Stimulated activated CD8-positive, alpha-beta memory T cell treated with anti-CD3 and anti-CD28 coated beads, Interleukin-15, amount 100 ng/mL, for 48 hours (primary cell): Measurements from ENCODE around the gene WNT6.

ENCODE experiments used
- DNase-seq, 2 donors: peaks; one replicate each; pipeline ENCODE4 v3.0.0-alpha.2; 2020; ENCODE audit warnings: low read depth in 2 of 2

The WNT6 gene

DNA sequence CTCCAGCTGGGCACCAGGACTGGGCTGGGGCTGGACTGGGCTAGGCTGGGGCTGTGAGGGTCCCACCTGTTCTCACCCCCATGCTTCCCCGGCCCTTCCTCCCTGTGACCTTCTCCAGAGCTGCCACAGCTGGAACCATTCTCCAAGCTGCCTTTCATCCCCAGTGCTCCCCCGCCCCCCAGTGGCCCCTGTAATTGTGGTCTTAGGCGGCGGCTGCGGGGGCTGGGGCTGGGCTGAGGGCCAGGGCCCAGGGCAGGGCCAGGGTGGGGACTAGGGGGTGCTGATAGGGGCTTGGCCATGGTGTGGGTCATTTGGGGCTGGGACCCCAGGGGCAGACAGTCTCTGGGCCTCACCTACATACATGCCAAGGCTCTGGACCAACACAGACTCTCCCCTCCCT is 18.3 kb downstream of the WNT6 start:
- no peak for DNase-seq

DNA sequence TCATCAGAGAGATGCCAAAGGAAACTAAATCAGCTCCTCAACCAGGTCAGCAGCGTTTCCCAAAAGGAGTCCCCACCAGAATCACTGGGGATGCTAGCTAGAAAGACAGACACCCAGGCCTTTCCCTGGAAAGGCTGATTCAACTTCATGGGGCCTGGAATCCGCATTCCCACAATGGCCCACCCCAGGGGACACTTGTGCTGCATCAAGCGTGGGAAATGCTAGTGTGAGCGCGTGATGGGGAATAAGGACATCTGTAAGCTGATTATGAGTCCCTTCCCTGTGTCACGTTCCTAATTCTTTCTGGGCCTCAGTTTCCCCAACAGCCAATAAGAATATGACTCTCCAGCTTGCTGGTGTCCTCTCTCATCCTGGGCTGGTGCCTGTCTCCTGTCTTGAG is 18.9 kb downstream of the WNT6 start:
- no peak for DNase-seq

DNA sequence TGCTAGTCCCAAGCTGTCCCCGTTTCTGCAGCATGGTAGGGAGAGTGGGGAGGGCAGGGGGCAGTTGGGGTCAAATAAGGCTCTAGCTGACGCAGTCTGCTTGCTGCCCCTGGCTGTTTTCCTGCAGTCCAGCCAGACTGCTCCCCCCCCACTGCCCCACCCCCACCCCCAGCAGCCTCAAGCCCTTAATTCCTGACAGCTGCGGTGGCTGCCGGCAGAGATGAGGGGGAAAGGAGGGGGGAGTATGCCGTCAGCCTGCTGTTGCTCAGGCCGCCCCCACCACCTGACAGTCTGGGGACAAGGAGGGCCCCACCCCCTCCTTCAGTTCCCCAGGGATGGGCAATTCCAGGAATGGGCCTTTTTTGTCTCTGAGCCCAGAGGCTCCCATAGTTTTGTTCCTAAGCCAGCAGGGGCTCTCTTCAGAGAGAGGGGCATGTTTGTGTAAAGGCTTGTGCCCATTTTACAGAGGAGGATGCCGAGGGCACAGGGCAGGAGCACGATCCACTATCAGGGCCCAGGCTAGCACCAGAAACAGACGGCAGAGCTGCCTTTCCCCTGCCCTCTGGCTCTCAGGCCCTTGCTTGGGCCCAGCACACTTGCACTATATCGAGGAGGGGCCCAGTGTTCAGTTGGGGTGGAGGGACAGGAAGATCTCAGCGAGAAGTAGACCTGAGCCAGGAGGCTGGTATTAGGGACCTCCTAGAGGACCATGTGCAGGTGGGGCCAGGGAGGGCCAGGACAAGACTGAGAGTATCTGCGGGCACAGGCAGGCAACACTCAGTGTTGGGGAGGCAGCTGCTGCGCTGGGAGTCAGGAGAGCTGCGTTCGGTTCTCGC is 19.5 kb downstream of the WNT6 start:
- no peak for DNase-seq

DNA sequence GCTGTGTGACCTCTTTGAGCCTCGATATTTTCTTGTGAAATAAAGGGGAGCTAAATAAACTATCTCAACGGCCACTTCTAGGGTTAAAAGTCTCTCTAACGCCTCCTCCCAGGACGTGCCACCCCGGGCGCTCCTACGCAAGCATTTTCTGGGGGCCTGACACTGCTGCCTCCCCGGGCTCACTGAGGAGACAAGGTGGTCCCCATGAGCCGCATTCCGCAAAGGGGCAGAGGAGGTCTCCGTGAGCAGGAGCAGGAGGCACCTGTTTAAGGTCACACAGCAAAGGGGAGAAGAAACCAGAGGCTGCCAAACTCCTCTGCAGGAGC is 20.1 kb downstream of the WNT6 start:
- DNase-seq, result no peak

DNA sequence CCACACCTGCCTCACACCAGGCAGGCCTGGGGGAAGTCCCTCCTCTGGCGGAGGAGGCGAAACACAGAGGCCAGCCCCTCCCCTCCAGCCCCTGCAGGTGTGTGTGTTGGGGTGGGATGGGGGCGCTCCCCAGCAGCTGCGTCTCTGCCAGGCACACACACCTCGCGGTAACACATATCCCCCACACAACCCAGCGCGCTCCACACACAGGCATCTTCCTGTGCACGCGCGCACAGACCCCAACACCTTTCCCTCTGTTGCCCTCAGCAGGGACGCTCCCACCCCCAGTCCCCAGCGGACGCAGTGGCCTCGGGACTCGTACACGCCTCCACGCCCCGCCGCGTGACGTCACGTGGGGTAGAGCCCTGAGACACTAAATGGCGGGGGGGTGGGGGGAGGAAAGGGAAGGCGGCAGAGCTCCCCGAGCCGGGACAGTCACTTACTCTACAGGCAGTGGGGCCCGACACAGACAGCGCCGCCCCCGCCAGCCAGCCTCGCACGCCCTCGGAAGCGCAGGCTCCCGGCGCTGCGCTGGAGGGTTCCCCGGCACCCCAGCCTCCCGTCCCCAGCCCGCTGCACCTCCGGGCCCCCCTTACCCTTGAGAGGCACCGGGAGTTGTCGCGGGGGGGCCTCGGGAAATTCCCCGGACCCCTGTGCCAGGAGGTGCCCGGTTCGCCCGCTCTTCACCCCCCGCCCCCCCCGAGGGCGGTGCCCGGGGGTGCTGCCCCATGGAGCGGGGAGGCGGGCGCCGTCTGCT is 20.7 kb downstream of the WNT6 start, which contains the start of gene WNT10A:
WNT10A (plus strand) TSS at position 751 of the 757 bp plus-strand sequence. CDS start 144 bp downstream, outside the sequence.
- peak; percentile 46 to 50 for DNase-seq

DNA sequence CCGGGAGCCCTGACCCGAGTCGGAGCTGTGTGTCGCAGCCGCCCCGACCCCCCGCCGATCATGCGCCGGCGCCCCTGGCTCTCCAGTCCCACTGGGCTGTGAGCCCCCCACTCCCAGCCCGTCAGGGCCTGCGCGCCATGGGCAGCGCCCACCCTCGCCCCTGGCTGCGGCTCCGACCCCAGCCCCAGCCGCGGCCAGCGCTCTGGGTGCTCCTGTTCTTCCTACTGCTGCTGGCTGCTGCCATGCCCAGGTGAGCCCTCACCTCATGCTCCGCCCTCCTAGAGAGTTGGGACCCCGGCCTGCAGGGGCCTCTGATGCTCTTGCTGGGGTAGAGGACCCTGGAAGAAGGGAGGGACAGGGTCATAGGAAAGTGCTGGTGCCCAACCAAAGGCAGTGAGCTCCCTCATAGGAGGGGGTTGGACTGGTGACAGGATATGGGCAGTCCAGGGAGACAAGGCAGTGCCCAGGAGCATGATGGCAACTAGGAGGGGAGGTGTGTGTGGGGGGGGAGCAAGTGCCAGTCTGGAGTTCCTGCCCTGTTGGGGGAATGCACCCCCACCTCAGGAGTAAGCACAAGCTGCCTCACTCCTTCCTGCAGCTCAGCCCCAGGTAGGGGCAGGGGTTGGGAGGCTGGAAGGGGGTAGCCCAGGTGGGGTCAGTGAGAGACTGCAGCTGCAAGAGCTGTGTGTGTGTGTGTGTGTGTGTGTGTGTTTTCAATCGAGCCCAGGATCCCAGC is 21.4 kb downstream of the WNT6 start:
- DNase-seq, result no peak

DNA sequence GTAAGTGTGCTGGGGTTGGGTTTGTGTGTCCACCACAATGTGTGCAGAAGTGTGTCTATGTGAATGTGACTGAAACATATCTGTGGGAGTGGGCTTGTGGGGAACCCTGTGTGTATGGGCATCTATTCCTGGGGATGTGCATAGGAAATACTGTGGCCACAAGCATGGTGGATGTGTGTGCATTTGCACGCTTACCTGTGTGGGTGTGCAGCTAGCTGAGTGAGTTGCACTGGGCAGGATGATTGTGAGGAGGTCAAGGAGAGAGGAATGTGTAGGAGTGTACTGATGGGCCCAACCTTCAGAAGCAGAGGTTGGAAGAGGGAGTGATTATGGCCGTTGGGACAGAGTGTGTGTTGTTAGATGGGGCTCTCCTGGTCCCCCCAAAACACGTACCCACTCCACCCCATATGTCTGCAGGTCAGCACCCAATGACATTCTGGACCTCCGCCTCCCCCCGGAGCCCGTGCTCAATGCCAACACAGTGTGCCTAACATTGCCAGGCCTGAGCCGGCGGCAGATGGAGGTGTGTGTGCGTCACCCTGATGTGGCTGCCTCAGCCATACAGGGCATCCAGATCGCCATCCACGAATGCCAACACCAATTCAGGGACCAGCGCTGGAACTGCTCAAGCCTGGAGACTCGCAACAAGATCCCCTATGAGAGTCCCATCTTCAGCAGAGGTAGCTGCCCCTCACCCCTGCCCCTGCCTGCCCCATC is 22.3 kb downstream of the WNT6 start:
- DNase-seq, result no peak

DNA sequence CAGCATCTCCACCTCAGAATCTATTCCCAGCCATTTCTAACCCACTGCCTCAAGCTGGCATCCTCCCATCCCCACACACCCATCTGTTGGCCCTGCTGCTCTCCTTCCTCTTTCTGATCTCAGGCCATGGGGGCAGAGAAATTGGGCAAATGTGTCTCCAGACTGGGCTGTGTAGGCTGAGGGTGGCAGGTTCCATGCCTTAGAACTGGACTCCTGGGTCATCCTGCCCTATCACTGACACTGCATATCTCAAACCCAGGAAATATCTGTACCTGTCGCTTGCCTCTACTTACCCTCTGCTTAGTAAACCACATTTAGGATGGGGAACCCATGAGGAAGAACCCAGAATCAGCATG is 22.8 kb downstream of the WNT6 start:
- no peak for DNase-seq

DNA sequence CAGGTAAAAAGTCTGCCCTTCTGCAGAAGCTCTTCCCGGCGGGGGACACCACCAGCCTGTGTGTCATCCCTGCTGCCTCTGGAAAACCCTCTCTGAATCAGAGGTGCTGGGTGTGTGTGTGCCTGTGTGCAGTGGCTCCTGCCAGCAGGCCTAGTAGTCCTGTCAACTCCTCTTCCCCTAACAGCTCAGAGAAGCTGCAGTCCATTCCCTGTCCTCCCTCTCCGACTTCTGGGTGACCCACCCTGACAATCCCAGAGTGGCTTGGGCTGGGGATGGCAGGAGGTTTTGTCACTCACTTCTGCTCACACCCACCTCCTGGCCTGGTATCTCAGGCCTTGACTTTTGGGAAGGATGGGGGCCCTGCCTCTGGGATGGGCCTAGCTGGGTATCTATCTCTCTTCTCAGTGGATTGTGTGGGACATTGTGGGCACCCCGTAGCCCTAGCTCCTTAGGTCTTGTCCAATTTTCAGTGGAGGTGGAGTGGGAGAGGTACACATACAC is 23.3 kb downstream of the WNT6 start:
- no peak for DNase-seq

DNA sequence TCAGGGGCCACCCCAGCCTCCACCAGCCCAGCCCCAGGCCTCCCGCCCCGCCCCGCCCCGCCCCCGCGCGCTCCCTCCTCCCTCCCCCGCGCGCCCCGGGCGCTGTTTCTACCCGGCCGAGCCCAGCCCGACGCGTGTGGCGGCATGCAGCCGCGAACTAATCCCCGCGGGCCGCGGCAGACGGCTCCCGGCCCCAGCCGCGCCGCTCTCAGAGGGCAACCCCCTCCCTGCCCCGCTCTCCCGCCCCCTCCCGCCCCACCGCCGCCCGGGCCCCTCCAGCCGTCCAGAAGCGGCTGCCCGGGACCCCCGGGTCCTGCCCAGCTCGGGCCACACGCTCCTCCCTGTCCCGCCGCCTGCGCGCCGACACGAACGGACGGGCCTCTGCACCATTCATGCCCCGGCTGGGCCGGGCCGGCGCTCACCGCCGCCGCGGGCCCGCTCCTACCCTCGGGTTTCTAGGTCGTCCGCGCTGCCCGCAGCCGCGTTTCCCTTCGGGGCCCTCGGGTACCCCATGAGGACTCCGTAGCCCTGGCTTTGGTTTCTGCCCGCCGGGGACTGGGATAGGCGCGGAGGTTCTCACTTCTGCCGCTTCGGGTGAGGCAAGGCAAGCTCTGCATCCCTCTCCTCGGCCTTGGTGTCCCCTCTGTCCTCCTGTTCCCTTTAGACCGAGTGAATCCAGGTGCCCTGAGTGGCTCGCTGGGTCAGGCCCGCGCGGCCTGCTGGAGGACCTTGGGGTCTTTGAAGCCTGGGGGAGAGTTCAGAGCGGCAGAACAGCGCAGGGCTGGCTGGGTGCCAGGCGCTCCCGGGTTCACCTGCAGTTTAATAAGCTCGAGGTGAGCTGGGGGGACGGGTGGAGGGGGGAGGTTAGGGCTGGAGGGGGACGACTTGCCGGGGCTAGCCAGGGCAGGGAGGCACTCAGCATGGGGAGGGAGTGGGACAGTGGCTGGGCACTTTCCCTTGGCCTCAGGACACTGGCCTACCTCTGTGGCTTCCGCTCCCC is 24.2 kb downstream of the WNT6 start:
- no peak for DNase-seq

DNA sequence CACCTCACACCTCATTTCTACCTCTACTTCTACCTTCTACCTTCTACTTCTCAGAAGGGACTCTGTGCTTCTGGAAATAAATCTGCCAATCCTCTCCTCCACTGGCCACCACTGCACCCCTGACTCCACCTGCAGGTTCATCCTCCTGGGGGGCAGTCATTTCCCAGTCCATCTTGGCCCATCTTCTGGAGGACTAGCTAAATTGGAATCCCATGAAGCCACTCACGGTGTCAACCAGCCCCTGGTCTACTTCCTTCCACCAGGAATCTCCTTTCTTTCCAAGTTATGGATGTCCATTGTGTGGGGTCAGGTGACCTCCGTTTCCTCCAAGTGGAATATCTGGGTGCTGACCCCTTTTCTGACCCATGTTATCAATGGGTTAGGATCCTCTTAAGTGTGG is 24.9 kb downstream of the WNT6 start:
- no peak for DNase-seq

DNA sequence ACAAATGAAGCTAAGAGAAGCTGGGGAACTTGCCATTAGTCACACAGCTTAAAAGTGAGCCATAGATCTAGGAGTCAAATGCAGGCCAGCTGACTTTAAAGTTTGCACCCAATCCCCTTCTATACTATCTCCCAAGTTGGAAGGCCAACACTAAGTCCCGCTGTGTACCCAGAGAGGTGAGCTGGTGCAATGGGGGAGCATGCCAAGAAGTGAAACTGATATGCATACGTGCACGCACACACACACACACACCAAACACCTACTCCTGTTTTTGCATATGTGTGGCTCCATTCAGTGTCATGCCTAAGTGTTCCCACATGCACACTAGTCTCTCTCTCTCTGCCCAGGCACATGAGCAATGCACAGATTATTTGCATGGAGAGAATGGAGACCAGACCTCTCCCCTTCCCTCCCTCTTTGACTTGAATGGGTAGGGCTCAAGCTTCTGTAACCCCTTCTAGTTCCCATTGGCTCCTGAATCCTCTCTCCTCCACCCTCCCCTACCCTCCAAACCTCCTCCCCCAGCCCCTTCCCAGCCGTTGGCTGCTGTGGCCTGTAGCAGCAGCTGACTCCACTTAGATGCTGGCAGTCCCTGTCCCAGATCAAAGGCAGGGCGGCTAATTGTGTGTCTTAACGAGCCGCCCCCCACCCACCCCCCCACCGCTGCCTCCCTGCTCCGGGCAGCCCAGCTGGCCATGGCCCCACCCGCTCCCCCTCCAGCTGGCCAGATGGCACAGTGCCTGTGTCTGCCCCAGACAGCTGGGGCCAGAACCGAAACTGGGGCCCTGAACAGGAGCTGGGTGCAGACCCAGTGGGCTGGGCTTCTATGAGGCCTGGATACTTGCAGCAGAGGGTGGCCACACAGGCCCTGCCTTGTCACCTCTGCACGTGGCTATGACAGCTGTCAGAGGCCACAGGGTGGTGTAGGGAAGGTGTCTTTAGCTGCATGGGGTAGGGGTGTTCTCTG is 26.7 kb downstream of the WNT6 start:
- no peak for DNase-seq

DNA sequence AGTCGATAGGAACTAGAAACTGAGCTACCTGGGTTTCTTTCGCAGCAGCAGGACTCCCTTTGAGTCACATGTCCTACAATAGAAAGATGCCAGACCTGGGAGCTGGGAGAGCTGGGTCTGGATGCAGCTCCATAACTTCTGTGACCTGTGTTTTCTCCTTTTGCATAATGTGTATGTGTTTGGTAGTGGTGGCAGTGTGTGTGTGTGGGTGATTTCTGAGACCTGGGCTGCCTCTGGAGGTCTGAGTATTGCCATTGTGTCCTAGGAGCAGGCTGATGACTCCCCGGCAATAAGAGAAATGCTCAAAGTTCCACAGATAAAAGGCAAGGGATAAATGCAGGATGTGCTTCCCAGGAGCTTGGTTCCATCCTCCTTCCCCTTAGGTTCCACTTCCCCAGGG is 27.5 kb downstream of the WNT6 start:
- DNase-seq, result no peak

DNA sequence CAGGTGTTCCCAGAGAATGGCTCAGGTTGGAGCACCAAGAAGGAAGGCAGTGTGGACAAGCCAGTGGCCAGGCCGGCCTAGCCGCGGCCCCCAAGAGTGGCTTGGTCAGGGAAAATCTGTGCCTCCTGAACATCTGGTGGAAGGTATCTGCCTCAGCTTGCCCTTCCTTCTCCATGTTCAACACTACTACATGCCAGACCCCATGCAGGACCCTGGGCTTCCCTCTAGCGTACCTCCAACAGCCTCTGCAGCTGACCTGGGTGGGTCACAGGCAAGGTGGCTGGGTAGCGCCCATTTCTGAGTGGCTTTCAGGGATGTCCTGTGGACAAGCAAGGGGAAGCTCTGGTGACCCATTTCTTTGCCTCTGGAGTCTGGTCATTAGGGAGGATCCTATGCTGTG is 28.7 kb downstream of the WNT6 start:
- no peak for DNase-seq

DNA sequence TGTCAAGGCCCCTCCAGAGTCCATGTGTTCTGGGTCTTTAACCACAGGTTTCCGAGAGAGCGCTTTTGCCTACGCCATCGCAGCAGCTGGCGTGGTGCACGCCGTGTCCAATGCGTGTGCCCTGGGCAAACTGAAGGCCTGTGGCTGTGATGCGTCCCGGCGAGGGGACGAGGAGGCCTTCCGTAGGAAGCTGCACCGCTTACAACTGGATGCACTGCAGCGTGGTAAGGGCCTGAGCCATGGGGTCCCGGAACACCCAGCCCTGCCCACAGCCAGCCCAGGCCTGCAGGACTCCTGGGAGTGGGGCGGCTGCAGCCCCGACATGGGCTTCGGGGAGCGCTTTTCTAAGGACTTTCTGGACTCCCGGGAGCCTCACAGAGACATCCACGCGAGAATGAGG is 30.3 kb downstream of the WNT6 start:
- DNase-seq, result no peak

DNA sequence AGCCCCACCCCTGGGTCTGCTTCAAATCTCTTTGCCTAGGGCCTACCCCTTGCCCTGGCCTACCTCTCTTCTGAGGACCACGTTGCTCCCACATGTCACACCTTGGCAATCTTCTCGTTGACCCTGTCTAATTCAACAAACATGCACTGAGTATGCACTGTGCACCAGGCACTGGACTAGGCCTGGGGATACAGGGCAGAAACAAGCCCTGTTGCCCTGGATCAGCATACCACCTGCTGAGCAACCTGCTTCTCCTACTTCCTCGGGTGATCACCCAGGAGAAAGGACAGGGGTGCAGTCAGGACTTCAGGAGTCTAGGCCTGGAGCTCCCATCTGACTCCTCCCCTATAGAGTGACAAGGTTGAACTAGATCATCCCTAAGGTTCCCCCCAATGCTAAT is 30.8 kb downstream of the WNT6 start:
- no peak for DNase-seq

DNA sequence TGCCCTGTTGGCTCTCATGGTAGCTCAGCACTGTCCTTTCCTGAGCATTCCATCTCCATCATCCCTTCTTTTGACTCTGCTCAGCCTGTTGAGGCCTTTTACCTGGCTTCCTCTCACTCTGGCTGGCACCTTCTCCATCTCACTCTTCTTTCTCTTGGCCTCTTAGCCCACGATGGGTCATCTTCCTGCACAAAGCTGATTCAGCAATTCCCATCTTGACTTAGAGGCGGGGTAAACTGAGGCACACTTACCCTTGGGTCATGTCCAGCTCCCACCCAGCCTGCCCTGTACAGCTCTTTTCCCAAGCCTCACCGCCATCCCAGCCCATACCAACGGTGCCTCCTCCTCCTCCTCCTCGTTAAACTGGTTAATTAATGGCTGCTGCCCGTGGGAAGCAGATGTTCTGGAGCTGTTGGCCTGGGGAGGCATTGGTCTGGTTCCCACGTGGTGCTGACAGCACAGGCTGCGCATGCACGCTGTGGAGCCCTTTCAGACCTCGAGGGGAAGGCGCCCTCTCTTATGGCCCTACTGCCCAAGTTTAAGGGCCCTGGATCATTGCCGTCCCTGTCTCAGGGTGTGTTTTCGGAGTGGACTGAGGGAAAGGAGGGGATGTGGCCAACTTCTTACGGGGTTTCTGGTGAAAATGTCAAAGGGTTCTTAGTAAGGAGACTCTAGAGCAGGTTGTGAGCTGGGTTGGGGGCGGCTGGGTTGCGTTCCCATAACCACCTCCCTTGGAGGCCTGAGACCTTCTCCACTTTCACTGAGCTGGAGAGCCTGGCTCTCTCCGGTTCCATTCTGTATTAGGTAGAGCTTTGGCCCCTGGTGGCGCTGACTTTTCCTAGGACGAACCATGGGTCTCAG is 31.9 kb downstream of the WNT6 start:
- DNase-seq, result no peak

DNA sequence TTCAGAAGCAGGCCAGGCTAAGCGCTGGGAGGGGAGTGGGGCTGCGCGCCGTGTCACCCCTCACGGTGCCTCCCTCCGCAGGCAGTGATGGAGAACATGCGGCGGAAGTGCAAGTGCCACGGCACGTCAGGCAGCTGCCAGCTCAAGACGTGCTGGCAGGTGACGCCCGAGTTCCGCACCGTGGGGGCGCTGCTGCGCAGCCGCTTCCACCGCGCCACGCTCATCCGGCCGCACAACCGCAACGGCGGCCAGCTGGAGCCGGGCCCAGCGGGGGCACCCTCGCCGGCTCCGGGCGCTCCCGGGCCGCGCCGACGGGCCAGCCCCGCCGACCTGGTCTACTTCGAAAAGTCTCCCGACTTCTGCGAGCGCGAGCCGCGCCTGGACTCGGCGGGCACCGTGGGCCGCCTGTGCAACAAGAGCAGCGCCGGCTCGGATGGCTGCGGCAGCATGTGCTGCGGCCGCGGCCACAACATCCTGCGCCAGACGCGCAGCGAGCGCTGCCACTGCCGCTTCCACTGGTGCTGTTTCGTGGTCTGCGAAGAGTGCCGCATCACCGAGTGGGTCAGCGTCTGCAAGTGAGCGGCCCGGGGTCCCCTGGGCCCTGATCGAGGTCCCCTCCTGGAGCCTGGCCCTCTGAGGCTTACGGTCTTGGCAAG is 33.2 kb downstream of the WNT6 start:
- peak; percentile 72 to 77 for DNase-seq
